ENCODE data around the gene C10orf143. TPM values are rescaled to one million over a fixed set of nuclear protein-coding genes. Genes with fewer than 3 reads are reported as not detected.

C10orf143 gene
- total and polyA plus RNA-seq, 2 of the 8 experiments (the other 6 are each of a cell fraction or from before 2014, with no cell fraction given), result 1.6 to 2.0 TPM

- TF ChIP-seq, protein P1, sequence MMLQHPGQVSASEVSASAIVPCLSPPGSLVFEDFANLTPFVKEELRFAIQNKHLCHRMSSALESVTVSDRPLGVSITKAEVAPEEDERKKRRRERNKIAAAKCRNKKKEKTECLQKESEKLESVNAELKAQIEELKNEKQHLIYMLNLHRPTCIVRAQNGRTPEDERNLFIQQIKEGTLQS (IDR thresholded peaks at IDR 0.05; ENCODE audit: insufficient read depth, low read depth, low read length), result no peak
- no peak for TF ChIP-seq YY1 (IDR thresholded peaks at IDR 0.05; ENCODE audit: low read depth, low read length)
- no peak for TF ChIP-seq NRF1 (IDR thresholded peaks at IDR 0.05; ENCODE audit: low read depth, low read length)
Measured at GRCh38 chr10:130020651-130021382, 89.8 kb downstream of the C10orf143 start (continued).

Measured in H1 (cell line).